GM23248 (cell line): Measurements from ENCODE around the gene SMCO2.

Experiments used
- EZH2 ChIP-seq: fragments of 200-600 bp; sonication (generic); IDR thresholded peaks from 2 replicates; pipeline ENCODE4 v1.6.1; 2018; ENCODE audit warnings: antibody characterized with exemption, mild to moderate bottlenecking; ENCODE audit not compliant: insufficient read depth, poor library complexity, severe bottlenecking
- EZH2phosphoT487 ChIP-seq: fragments of 200-600 bp; sonication (generic); IDR thresholded peaks from 2 replicates; pipeline ENCODE4 v1.6.1; 2018; ENCODE audit warnings: antibody characterized with exemption, moderate library complexity, mild to moderate bottlenecking, low read depth; ENCODE audit not compliant: insufficient read depth

DNA sequence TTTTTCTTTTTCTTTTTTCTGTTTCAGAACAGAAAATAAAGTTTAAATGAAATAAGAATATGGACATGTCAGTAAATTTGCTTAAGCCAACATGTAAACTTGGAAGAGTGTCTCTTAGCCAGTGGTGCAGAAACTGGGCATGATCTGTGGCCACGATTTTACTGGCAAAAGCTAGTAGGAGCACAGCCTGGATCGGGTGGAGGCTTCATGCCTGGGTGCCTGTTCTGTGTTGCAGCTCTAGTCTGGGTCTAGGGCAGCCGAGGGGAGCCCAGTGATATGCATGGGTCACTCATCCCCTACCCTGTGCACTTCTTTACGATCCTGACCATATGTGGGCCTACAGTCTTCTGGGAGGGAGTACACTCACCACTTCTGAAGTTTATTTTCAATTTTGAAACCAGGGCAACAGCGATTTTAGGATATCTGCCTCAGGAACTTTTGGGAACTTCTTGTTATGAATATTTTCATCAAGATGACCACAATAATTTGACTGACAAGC is 45.6 kb upstream of the SMCO2 start:
- TF ChIP-seq EZH2 (no peak), EZH2phosphoT487 (no peak)
